HG03045 (cell line): ENCODE results near the gene ANTKMT.
"Not testable (repeated sequence)": the region's sequence is repeated elsewhere in the genome, so short reads cannot be mapped to it uniquely, and the experiment has no call there.

Experiments
- ATAC-seq: cut with Tn5 transposase; IDR thresholded peaks from one replicate; pipeline ENCODE4 v1.9.1; 2021; ENCODE audit warnings: mild to moderate bottlenecking, moderate library complexity; ENCODE audit not compliant: unreplicated experiment

The ANTKMT gene

GRCh38 chr16:740459-740763, 19.5 kb downstream of the ANTKMT start:
- peak; percentile 9 for ATAC-seq

- peak; percentile 68 for ATAC-seq
Observed at GRCh38 chr16:740764-741505, 20.0 kb downstream of the ANTKMT start, which contains the start of gene CIAO3. CIAO3 (minus strand) TSS chr16:740997; CDS start chr16:740985, 12 bp downstream.

DNA sequence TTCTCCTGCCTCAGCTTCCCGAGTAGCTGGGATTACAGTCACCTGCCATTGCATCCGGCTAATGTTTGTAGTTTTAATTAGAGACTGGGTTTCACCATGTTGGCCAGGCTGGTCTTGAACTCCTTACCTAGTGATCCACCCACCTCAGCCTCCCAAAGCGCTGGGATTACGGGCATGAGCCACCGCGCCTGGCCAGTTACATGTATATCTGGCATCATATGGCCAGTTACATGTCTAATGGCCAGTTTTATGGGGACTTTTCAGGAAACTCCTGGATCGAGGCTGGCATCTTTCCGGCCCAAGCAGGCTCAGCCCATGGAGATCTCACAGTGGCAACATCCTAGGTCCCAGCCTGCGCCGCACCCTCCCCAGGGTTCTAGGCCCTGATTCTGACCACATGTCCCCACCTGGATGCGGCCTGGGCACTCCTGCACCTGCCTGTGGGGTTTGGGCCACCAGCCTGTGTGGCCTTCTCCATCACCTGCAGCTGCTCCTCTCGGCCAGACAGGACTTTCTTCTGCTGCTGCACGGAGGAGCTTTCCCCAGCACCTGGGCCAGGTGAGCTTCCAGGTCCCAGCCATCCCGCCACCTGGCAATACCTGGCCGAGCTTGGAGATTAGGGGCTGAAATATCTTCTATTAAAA, 21.2 kb downstream of the ANTKMT start:
- ATAC-seq: no peak

DNA sequence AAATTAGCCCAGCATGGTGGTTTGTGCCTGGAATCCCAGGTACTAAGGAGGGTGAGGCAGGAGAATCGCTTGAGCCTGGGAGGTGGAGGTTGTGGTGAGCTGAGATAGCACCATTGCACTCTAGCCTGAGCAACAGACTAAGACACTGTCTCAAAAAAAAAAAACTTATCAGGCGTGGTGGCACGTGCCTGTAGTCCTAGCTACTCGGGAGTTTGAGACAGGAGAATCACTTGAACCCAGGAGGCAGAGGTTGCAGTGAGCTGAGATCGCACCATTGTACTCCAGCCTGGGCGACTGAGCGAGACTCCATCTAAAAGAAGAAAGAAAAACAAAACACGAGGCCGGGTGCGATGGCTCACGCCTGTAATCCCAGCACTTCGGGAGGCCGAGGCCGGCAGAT, 21.9 kb downstream of the ANTKMT start:
- not testable (repeated sequence) for ATAC-seq

DNA sequence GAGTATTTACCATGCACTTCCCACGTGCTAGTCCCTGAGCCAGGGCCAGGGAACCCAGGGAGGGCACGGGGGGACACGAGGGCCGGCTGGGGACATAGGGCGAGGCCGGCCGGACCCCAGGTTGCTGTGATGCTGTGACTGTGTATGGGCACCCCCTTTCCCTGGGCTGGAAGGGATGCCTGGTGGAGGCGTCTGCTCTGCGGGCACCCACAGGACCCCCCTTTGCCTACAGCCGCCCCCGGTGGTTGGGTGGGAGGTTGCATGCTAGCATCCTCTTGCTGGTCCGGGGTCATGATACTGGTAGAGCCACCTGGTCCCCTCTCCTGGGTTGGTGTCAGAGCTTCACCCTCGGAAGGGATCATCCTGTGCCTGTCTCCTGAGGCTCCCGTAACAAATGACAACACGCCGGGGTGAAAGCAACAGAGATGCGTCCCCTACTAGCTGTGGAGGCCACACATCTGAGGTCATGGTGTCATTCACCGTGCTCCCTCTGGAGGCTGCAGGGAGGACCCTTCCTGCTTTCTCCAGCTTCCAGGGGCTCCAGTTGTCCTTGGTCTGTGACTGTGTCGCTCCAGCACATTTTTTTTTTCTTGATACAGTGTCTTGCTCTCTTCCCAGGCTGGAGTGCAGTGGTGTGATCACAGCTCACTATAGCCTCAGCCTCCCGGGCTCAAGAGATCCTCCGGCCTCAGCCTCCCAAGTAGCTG, 23.0 kb downstream of the ANTKMT start:
- no peak for ATAC-seq

GRCh38 chr16:745739-746138, 24.8 kb downstream of the ANTKMT start:
- ATAC-seq: no peak

GRCh38 chr16:746637-747036, 25.7 kb downstream of the ANTKMT start:
- ATAC-seq: no peak

DNA sequence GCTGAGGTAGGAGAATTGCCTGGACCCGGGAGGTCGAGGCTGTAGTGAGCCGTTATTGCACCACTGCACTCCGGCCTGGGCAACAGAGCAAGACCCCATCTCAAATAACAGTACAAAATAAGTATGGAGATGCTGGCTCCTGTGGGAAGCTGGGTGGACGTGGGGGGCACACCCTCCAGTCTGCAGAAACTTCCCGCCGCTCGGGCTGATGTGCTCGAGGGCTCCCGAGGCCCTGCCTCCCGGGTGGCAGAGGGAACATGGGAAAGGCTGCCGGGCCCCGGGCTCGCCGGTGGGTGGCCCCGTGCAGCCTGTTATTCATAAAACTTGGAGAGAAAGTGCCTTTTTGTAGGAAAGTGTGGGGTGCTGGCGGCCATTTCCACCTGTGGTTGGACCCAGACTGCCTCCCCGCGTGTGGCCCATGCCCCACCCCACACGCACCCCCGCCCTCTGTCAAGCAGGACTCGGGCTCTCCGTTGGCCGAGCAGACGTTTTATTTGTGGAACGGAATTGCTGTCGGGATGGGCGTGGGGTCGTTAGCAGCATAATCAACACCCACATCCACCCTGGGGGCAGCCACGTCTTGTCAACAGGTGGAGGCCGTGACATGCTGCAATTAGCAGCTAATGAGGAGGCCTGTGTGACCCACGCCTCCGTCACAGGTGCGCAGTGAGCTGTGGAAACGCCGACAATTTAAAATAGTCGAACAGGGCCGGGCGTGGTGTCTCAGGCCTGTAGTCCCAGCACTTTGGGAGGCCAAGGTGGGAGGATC, 27.2 kb downstream of the ANTKMT start:
- ATAC-seq: no peak

DNA sequence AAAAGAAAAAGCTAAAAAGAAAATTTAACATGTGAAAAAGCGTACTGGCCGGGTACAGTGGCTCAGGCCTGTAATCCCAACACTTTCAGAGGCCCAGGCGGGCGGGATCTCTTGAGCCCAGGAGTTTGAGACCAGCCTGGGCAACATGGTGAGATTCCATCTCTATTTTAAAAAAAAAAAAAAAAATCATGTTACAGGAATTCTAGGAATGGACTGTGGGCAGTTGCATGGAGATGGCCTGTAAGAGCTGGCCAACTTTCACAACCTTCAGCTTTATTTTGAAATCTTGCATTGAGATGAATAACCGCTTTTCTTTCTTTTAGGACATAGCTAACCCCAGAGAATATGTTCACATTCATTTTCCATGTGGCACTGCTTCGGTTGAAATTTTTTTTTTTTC, 28.1 kb downstream of the ANTKMT start:
- ATAC-seq: no peak

DNA sequence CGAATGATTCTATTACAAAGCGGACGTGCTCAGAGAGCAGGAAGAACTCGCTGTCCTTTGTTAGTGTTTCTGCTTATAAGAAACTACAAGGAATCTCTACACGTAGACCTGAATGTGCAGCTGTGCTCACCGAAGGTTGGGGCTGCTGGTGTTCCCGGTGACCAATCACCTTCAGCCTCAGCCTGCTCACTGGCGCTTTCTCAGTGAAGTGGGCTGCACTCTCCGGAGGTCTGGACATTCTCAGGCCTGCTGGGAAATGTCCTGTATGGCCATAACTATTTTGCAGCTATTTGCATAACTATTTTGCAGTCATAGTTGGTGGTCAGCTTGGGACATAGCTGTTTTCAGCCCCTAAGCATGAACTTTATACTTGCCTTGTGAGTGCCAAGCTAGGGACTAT, 29.5 kb downstream of the ANTKMT start:
- ATAC-seq: no peak

DNA sequence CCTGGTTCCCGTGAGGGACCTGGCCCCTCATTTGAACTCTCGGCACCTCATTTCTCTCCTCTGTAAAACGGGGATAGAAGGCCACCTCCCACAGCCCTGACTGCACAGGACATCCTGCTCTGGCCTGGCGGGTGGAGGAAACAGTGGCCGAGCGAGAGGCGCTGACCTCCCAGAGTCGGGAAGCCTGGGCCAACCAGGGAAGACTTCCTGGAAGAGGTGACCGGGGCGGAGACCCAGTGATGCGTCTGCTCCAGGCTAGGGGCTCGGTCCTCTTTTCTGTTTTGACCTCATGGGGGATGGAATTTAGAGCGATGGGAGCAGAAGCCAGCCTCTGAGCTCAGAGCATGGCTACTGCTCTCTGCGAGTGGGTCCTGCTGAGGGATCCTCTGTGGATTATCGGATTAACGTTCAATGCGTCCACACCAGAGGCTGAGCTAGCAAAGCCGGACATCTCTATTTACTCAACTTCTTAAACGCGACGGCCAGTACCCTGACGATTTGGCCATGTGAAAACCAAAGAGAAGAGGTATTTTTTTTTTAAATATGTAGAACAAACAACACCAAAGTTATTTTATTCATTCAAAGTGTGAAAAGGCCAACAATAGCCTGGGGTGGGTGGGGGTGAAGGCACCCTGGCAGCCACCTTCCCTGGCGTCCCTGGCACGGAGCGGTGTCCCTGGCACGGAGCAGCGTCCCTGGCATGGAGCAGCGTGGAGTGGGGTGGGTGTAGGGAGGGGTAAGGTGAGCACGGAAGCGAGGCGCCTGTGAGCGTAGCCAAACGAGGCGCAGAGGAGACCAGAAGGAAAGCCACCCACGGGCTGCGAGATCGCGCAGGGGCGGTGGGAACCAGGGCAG, 30.4 kb downstream of the ANTKMT start:
- no peak for ATAC-seq

- ATAC-seq: no peak
Observed at GRCh38 chr16:752007-752312, 31.0 kb downstream of the ANTKMT start.

- not testable (repeated sequence) for ATAC-seq
Observed at GRCh38 chr16:754121-754607, 33.2 kb downstream of the ANTKMT start.

GRCh38 chr16:754656-755055, 33.7 kb downstream of the ANTKMT start:
- no peak for ATAC-seq

DNA sequence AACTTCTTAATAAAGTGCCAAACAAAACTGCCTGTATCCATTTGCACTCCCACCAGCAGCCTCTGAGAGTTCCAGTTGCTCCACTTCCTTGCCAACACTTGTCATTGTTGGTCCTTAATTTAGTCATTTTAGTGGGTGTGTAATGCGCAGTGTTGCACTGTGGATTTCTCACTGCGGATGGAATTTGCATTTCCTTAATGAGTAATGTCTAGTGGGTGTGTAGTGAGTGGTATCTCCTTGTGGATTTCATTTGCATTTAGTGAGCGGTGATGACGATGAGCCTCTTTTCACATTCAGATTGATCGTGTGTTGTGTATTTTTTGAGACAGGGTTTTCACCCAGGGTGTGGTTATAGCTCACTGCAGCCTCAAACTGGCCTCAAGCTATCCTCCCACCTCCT, 35.5 kb downstream of the ANTKMT start:
- no peak for ATAC-seq

DNA sequence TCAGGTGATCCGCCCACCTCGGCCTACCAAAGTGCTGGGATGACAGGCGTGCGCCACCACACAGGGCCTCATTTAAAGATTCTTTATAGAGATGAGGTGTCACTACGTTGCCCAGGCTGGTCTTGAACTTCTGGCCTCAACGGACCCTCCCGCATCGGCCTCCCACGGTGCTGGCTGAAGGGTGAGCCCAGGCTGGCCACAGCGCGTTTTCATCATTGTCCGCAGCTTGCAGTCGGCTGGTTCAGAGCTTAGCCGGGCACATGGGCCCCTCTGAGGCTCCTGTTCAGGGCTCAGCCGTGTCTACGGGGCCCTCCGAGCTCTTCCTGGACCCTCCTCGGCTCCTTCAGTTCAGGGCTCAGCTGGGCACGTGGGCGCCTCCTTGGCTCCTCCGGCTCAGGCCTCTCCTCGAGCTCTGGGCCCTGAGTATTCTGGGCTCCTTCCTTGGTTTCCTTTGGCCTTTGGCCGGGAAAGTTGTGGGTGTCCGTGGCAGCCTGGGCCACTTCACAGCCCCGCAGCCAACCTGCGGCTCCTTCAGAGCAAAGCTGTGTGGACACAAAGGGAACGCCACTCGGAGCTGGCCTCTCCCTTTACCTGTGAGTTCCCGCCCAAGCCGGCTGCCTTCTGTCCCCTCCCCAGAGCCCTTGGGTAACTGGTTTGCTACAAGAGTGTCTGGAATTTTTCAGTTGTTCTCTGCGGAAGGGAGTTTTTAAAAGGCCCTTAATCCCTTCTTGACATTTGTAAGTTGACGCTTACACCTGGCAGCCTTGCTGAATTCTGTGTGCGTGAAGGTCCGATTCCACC, 38.4 kb downstream of the ANTKMT start:
- ATAC-seq: no peak

DNA sequence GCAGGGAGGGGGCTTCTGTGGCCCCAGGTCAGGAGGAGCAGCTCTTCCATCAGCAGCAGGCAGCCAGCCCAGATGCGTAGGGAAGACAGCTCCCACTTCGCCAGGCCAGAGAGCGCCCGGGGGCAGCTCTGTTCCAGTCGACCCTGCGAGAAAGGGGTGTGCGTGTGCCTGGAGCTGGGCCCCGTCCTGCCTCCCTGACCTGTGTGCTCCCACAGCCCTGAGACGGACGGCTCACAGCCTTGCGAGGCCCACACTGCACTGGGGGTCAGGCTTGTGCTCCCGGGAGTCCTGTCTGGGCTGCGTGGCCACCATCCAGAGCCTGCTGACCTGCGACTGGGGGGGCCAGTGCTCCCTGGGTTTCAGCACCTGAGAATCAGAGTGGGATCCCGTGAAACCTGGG, 39.1 kb downstream of the ANTKMT start:
- no peak for ATAC-seq

DNA sequence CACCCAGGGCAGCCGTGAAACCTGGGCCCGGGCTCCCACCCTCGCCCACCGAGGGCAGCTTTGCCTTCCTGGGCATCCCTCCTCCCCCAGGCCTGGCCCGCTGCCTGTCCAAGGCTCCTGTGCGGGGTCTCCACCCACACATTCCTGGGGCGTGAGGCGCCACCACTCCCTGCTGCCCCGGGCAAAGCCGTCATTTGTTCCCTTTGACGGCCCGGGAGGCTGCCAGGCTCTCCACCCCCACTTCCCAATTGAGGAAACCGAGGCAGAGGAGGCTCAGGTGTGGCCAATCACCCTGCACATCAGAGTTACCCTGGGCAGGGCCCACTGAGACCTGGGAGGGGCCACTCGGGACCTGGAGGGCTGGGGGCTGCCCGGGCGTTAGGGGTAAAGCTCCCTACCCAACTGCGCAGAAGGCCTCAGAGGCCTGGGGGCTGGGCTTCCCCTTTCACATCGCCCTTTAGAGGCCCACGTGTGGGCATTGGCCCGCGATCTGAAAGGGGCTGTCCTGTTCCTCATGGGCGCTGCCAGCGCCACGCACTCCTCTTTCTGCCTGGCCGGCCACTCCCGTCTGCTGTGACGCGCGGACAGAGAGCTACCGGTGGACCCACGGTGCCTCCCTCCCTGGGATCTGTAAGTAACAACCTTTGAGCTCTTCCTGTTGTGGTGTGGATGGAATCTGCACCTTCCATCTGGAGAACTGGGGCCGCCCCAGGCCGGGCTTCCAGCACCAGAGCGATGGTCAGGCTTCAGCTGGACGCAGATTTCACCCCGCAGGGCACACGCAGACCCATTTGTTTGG, 39.8 kb downstream of the ANTKMT start, which contains the start of gene MSLN:
MSLN (plus strand) TSS at position 190 of the 799 bp plus-strand sequence. CDS start 1,947 bp downstream, outside the sequence.
- ATAC-seq: no peak
